LNCaP clone FGC (cell line): ENCODE results near the gene GSTA1.
"Not testable (repeated sequence)": the region's sequence is repeated elsewhere in the genome, so short reads cannot be mapped to it uniquely, and the experiment has no call there.

ENCODE experiments used
- DNase-seq: peaks from one replicate; pipeline ENCODE4 v3.0.0-alpha.2; 2011; ENCODE audit warnings: low read depth
- H3K4me3 ChIP-seq: 2 replicates; pipeline ENCODE4 v1.5.1; 2011; ENCODE audit warnings: mild to moderate bottlenecking, low read depth, low read length, control low read depth
- TF ChIP-seq, protein P1 (sequence below): IDR thresholded peaks from 2 replicates; pipeline ENCODE4 v1.5.1; 2012; ENCODE audit warnings: mild to moderate bottlenecking; ENCODE audit not compliant: control insufficient read depth, insufficient read depth; ENCODE audit errors: extremely low read depth

GSTA1 gene

DNA sequence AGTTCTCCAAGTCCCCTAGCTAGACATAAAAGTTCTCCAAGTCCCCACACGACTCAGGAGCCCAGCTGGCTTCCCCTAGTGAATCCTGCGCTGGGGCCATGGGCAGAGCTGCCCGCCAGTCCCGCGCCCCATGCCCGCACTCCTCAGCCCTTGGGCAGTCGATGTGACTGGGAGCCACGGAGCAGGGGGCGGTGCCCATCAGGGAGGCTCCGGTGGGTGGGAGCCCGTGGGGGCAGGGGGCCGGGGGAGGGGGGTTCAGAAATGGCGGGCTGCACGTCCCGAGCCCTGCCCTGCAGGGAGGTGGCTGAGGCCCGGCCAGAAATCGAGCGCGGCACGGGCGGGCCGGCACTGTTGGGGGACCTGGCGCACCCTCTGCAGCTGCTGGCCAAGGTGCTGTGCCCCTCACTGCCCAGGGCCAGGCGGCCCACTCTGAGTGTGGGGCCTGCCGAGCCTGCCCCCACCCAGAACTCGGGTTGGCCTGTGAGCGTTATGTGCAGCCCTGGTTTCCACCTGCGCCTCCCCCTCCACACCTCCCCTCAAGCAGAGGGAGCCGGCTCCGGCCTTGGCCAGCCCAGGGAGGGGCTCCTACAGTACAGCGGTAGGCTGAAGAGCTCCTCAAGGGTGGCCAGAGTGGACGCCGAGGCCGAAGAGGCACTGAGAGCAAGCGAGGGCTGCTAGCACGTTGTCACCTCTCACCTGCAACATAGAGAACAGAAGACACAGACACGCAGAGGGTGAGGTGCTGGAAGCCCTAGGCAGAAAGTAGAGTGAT lies 25.6 kb upstream of the GSTA1 start:
- no peak overlapping the region for H3K4me3 ChIP-seq
- TF ChIP-seq, protein P1, sequence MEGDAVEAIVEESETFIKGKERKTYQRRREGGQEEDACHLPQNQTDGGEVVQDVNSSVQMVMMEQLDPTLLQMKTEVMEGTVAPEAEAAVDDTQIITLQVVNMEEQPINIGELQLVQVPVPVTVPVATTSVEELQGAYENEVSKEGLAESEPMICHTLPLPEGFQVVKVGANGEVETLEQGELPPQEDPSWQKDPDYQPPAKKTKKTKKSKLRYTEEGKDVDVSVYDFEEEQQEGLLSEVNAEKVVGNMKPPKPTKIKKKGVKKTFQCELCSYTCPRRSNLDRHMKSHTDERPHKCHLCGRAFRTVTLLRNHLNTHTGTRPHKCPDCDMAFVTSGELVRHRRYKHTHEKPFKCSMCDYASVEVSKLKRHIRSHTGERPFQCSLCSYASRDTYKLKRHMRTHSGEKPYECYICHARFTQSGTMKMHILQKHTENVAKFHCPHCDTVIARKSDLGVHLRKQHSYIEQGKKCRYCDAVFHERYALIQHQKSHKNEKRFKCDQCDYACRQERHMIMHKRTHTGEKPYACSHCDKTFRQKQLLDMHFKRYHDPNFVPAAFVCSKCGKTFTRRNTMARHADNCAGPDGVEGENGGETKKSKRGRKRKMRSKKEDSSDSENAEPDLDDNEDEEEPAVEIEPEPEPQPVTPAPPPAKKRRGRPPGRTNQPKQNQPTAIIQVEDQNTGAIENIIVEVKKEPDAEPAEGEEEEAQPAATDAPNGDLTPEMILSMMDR, result no peak
- no peak for DNase-seq

DNA sequence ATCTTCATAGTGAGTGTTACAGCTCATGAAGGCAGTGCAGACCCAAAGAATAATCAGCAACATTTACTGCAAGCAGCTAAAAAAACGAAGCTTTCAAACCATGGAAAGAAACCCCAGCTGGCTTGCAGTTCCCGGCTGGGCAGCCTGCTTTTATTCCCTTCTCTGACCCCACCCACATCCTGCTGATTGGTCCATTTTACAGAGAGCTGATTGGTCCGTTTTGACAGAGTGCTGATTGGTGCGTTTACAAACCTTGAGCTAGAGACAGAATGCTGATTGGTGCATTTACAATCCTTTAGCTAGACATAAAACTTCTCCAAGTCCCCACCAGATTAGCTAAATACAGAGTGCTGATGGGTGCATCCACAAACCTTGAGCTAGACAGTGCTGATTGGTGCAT lies 25.0 kb upstream of the GSTA1 start:
- not testable (repeated sequence) for H3K4me3 ChIP-seq, DNase-seq

DNA sequence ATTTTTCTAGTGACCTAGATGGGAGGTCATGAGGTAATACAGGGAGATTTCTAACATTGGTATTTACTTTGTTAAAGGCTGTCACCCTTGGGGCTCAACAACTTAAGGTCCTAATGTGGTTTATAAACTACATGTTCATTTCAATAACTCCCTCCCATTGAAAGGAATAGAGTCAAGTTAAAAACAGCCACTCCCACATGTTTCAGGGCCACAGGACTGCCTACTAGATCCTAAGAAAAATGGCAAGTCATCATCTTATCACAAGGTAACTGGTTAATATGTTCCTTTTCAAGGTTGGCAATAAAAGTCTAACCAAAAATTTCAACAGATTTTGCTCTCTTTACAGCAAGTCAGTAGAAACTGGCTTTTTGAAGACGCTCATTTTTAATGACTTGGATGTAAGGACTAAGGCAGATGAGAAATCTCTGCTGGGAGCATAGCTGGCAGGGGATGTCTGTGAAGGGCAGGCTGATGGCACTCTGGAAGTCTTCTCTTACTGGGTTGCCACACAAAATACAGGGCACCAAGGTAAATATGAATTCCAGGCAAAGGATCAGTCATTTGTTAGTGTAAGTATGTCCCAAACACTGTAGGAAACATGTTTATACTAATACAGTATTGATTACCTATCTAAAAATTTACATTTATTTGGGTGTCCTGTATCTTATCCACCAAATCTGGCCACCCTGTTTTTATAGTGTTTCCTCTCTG lies 23.6 kb upstream of the GSTA1 start:
- DNase-seq, H3K4me3 ChIP-seq: not testable (repeated sequence)

DNA sequence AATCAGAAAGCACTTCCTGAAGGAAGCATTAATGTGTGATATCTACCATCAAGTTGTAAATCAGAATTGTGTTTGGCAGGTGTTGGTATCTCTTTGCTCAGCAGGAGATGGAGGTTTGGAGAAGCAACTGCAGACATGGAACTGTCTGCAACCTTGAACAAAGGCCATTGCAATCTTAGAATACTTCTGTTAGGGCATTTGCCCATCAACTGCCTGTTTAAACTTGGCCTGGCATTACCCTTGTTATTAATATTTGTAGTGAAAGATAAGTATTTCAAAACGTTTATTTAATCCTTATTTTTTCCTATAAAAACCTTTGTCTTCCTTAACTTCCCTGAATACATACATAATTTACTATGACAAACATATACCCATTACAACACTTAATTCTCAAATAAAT lies 22.9 kb upstream of the GSTA1 start:
- DNase-seq, result no peak
- TF ChIP-seq, protein P1, result no peak
- no peak overlapping the region for H3K4me3 ChIP-seq

DNA sequence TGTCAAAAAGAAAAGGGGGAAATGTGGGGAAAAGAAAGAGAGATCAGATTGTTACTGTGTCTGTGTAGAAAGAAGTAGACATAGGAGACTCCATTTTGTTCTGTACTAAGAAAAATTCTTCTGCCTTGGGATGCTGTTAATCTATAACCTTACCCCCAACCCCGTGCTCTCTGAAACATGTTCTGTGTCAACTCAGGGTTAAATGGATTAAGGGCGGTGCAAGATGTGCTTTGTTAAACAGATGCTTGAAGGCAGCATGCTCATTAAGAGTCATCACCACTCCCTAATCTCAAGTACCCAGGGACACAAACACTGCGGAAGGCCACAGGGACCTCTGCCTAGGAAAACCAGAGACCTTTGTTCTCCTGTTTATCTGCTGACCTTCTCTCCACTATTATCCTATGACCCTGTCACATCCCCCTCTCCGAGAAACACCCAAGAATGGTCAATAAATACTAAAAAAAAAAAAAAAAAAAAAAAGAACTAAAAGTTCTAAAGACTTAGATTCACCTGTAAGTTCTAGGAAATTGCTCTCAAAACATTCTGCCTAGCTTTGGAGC lies 22.4 kb upstream of the GSTA1 start:
- not testable (repeated sequence) for DNase-seq, H3K4me3 ChIP-seq

DNA sequence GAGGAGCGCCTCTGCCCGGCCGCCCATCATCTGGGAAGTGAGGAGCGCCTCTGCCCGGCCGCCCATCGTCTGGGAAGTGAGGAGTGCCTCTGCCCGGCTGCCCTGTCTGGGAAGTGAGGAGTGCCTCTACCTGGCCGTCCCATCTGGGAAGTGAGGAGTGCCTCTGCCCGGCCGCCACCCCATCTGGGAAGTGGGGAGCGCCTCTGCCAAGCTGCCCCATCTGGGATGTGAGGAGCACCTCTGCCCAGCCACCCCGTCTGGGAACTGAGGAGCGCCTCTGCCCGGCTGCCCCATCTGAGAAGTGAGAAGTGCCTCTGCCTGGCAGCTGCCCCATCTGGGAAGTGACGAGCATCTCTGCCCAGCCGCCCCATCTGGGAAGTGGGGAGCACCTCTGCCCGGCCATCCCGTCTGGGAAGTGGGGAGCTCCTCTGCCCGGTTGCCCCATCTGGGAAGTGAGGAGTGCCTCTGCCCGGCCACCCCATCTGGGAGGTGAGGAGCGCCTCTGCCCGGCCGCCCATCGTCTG lies 21.7 kb upstream of the GSTA1 start:
- H3K4me3 ChIP-seq, DNase-seq: not testable (repeated sequence)

DNA sequence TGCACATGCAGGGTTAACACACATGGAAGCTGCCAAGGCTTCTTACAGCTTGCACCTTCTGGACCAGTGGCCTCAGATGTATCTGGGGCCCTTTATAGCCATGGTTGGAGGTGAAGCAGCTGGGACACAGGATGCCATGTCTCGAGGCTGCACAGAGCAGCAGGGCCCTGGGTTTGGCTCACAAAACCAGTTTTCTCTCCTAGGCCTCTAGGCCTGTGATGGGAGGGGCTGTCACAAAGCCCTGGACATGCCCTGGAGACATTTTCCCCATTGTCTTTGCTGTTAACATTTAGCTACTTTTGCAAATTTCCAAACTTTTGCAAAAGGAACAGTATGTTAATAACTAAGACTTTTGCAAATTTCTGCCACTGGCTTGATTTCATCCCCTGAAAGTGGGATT lies 18.2 kb upstream of the GSTA1 start:
- no peak for DNase-seq
- TF ChIP-seq, protein P1, result no peak
- no peak overlapping the region for H3K4me3 ChIP-seq

DNA sequence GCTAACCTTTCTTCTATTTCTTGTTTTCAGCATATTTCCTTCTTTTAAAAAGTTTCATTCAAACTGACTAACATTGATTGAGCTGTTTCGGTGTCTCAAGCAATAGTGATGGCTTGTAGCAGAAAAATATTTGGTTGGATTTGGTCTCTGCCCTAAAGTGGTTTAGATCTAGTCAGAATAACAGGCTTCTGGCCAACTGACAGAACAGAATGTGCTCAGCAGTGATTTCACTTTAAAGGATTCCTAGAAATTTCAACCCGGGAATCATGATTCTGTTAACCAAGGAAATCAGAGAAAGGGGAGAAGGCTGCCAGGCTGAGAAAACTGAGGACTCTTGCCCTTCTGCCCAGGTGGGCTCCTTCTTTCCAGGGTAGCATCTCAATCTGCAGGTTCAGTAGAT lies 16.6 kb upstream of the GSTA1 start:
- TF ChIP-seq, protein P1, result no peak
- DNase-seq, result no peak
- H3K4me3 ChIP-seq, result no peak overlapping the region
